ENCODE data around the gene WWOX.

The WWOX gene

GRCh38 chr16:79170555-79171246, 1071.2 kb downstream of the WWOX start:
- Histone ChIP-seq H3K79me2 (ENCODE audit: insufficient read depth, low read length) (no peaks in the 10 kb centered on the region), H4K20me1 (ENCODE audit: insufficient read depth, low read length) (no peaks in the 10 kb centered on the region), H3K36me3 (ENCODE audit: insufficient read depth, low read length) (no peaks in the 10 kb centered on the region), H3K4me1 (ENCODE audit: insufficient read depth, low read length) (peaks cover 31% of the 10 kb centered on the region), H3K9me3 (ENCODE audit: insufficient read depth, low read length, severe bottlenecking) (peaks cover 3% of the 10 kb centered on the region), H3K4me2 (ENCODE audit: insufficient read depth, low read length) (no peak overlapping the region), H3K4me3 (ENCODE audit: low read depth in 1 of 2, low read length in 2 of 2) (no peak overlapping the region), H3K9ac (ENCODE audit: low read depth, low read length) (no peak overlapping the region), H3K27me3 (ENCODE audit: insufficient read depth, low read length, poor library complexity) (no peaks in the 10 kb centered on the region), H2AFZ (ENCODE audit: low read depth, low read length) (no peak overlapping the region), H3K27ac (ENCODE audit: low read length) (peak overlapping the region; percentile 44; the same call in 1 of the 2 replicates)
- no peak for DNase-seq
- no peak for ATAC-seq (ENCODE audit: insufficient read depth, low read depth)
- TF ChIP-seq CTCF (IDR thresholded peaks at IDR 0.05; ENCODE audit: borderline replicate concordance, extremely low read depth, low read length, poor library complexity, severe bottlenecking), result no peak

- H3K27me3 ChIP-seq (ENCODE audit: insufficient read depth, low read length, poor library complexity), result no peaks in the 10 kb centered on the region
- no peak overlapping the region for H2AFZ ChIP-seq (ENCODE audit: low read depth, low read length)
- H3K9ac ChIP-seq (ENCODE audit: low read depth, low read length), result no peak overlapping the region
- no peaks in the 10 kb centered on the region for H3K36me3 ChIP-seq (ENCODE audit: insufficient read depth, low read length)
- H3K79me2 ChIP-seq (ENCODE audit: insufficient read depth, low read length), result no peaks in the 10 kb centered on the region
- peak overlapping the region; percentile 44; the same call in 1 of the 2 replicates for H3K27ac ChIP-seq (ENCODE audit: low read length)
- H3K4me2 ChIP-seq (ENCODE audit: insufficient read depth, low read length), result no peak overlapping the region
- DNase-seq, result no peak
- H3K4me1 ChIP-seq (ENCODE audit: insufficient read depth, low read length), result peaks cover 34% of the 10 kb centered on the region
- ATAC-seq (ENCODE audit: insufficient read depth, low read depth), result no peak
- no peaks in the 10 kb centered on the region for H4K20me1 ChIP-seq (ENCODE audit: insufficient read depth, low read length)
- no peak overlapping the region for H3K4me3 ChIP-seq (ENCODE audit: low read depth in 1 of 2, low read length in 2 of 2)
- TF ChIP-seq EZH2 (IDR thresholded peaks at IDR 0.05; ENCODE audit: borderline replicate concordance, low read depth, low read length, severe bottlenecking), result no peak
- no peak for TF ChIP-seq CTCF (IDR thresholded peaks at IDR 0.05; ENCODE audit: borderline replicate concordance, extremely low read depth, low read length, poor library complexity, severe bottlenecking)
- peaks cover 3% of the 10 kb centered on the region for H3K9me3 ChIP-seq (ENCODE audit: insufficient read depth, low read length, severe bottlenecking)
These were observed 1072.0 kb downstream of the WWOX start for GRCh38 chr16:79171504-79171903.

GRCh38 chr16:79171931-79172705, 1072.7 kb downstream of the WWOX start:
- Histone ChIP-seq H2AFZ (ENCODE audit: low read depth, low read length) (no peak overlapping the region), H3K4me2 (ENCODE audit: insufficient read depth, low read length) (no peak overlapping the region), H3K36me3 (ENCODE audit: insufficient read depth, low read length) (no peaks in the 10 kb centered on the region), H3K9ac (ENCODE audit: low read depth, low read length) (no peak overlapping the region), H3K4me1 (ENCODE audit: insufficient read depth, low read length) (peaks cover 34% of the 10 kb centered on the region), H3K27me3 (ENCODE audit: insufficient read depth, low read length, poor library complexity) (no peaks in the 10 kb centered on the region), H3K4me3 (ENCODE audit: low read depth in 1 of 2, low read length in 2 of 2) (no peak overlapping the region), H3K27ac (ENCODE audit: low read length) (peak overlapping the region; percentile 50), H4K20me1 (ENCODE audit: insufficient read depth, low read length) (no peaks in the 10 kb centered on the region), H3K9me3 (ENCODE audit: insufficient read depth, low read length, severe bottlenecking) (peaks cover 3% of the 10 kb centered on the region), H3K79me2 (ENCODE audit: insufficient read depth, low read length) (no peaks in the 10 kb centered on the region)
- ATAC-seq (ENCODE audit: insufficient read depth, low read depth) (no peak), DNase-seq (no peak)
- TF ChIP-seq CTCF (IDR thresholded peaks at IDR 0.05; ENCODE audit: borderline replicate concordance, extremely low read depth, low read length, poor library complexity, severe bottlenecking) (no peak), EZH2 (IDR thresholded peaks at IDR 0.05; ENCODE audit: borderline replicate concordance, low read depth, low read length, severe bottlenecking) (no peak)
